HG03175 (cell line): ENCODE data around the gene ARID4B.
"Not testable (repeated sequence)": the region's sequence is repeated elsewhere in the genome, so short reads cannot be mapped to it uniquely, and the experiment has no call there.

Experiments
- ATAC-seq: cut with Tn5 transposase; IDR thresholded peaks from one replicate; pipeline ENCODE4 v1.9.1; 2021; ENCODE audit warnings: mild to moderate bottlenecking, moderate library complexity; ENCODE audit not compliant: unreplicated experiment

ARID4B gene, protein sequence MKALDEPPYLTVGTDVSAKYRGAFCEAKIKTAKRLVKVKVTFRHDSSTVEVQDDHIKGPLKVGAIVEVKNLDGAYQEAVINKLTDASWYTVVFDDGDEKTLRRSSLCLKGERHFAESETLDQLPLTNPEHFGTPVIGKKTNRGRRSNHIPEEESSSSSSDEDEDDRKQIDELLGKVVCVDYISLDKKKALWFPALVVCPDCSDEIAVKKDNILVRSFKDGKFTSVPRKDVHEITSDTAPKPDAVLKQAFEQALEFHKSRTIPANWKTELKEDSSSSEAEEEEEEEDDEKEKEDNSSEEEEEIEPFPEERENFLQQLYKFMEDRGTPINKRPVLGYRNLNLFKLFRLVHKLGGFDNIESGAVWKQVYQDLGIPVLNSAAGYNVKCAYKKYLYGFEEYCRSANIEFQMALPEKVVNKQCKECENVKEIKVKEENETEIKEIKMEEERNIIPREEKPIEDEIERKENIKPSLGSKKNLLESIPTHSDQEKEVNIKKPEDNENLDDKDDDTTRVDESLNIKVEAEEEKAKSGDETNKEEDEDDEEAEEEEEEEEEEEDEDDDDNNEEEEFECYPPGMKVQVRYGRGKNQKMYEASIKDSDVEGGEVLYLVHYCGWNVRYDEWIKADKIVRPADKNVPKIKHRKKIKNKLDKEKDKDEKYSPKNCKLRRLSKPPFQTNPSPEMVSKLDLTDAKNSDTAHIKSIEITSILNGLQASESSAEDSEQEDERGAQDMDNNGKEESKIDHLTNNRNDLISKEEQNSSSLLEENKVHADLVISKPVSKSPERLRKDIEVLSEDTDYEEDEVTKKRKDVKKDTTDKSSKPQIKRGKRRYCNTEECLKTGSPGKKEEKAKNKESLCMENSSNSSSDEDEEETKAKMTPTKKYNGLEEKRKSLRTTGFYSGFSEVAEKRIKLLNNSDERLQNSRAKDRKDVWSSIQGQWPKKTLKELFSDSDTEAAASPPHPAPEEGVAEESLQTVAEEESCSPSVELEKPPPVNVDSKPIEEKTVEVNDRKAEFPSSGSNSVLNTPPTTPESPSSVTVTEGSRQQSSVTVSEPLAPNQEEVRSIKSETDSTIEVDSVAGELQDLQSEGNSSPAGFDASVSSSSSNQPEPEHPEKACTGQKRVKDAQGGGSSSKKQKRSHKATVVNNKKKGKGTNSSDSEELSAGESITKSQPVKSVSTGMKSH (N-terminal part only)

DNA sequence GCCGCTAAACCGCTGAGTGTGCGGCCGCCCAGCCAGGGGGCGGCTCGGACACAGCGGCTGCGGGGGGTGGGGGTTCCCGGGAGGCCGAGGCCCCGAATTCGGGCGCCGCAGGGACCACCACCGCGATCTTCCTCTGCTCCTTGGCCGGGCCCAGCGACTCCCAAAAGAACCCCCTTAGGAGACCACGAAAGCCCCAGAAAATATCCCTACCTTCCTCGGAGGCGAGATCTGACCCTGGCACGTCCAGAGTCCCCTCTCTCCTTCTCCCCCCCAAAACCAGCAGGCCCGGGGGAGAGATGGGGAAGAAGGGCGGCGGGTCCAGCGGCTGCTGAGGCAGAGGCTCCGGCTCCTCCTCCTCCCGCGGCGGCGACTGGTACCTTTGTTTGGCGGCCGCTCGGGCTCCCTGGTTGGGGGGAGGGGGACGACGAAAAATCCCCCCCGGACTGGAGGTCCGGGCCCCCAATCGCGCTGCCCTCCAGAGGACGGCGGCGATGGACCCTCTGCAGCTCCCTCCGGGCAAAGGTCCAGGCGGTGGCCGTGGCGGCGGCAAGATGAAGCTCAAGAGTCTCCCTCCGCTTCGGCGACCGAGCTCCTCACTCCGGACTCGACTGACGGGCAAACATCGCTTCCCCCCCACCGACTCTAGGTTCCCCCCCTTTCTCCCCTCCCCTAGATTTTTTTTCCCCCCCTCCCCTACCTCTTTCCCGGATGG lies at the start of gene ARID4B:
Gene ARID4B, minus strand, starts transcription at position 621 of the 712 bp plus-strand sequence. CDS start 1,260 bp downstream, outside the sequence.
- ATAC-seq: peak; percentile 6

DNA sequence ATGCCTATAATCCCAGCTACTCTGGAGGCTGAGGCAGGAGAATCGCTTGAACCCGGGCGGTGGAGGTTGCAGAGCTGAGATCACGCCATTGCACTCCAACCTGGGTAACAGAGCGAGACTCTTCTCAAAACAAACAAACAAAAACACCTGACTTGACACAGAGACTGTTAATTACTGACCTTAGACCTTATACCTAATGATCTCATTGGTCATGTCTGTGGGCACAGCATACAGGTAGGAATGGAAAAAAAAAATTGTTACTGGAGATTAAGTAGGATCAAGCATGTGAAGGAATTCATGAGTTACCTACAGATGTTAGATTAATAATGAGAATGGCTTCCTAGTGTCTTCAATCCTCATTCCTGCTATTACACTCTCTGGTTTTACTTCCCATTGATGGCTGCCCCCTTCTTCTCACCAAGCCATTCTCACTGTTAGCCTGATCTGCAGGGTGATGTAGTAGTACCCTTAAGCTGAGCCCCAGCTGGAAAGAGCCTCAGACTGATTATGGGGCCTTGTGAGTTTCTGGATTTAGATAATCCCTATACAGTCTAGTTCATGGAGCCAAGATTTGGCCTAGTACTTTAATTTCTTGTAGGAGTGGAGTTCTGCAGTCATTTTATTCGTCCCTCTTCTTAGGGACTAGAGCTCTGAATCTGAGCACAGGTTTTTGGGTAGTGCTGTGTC lies 48.1 kb upstream of the ARID4B start:
- no peak for ATAC-seq

DNA sequence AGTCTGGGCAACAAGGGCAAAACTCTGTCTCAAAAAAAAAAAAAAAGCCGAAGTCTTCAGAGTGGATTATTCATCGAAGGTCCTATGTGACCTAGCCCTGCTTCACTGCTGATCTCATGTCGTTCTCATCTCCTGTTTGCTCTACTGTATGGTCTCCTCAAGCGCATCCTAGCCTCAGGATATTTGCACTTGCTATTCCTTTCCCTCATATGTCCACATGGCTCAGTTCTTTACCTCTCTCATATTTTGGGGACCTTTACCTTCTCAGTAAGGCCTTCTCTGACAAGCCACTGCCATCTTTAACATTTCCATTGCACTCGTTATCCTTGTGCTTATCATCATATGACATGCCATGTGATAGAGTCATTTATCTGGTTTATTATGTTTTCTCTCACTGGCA lies 41.8 kb upstream of the ARID4B start:
- ATAC-seq: no peak

DNA sequence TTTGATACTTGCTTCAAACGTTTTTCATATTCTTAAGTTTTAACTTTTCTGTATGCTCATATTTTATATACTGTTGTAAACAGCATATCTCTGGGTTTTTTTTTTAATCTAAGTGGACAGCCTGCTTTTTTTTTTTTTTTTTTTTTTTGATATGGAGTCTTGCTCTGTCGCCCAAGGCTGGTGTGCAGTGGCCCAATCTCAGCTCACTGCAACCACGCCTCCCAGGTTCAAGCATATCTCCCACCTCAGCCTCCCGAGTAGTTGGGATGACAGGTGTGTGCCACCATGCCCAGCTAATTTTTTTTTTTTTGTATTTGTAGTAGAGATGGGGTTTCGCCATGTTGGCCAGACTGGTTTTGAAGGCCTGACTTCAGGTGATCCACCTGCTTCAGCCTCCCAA lies 40.4 kb upstream of the ARID4B start:
- ATAC-seq: no peak

DNA sequence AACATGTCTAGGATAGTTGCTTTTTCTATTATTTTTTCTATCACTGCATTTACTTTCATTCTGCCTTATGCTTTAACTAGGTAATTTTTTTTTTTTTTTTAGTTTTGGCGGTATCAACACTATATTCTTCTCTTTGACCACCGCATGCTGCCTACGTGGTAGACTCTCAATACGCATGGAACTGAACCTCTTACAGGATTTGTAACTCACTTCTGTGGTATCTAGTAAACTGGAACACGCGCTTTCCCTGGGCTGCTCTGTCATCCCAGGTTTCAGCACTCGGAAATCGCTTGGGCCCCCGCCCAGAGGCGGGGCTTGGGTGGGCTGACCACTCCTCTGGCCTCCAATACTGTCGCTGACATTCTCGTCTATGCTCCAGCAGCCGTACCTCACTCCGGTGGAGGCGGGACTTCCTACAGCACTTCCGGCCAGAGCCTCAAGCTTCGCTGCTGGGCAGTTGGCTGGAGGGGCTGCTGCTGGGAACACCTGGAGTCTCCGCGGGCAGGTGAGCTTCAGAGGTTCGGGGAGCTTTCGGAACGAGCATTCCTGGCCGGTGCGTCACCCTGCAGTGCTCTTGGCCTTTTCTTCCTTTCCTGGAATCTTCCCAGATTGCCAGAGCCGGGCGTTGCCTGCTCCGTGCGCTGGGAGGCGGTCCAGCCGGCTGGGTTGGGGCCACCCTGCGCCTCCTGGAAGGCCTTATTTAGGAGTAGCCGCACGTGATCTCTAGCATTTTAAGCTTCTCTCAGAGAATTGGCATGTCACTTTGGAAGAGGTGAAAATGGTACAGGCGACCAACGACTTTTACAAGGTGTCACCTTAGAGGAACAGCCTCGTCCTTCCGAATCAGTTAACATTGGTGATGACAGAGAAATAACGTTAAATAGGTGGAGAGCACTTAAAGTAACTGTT lies 39.3 kb upstream of the ARID4B start, which contains the start of gene TBCE:
Gene TBCE, plus strand, starts transcription at position 428 of the 909 bp plus-strand sequence. CDS start 12,623 bp downstream, outside the sequence.
- ATAC-seq: peak; percentile 100

DNA sequence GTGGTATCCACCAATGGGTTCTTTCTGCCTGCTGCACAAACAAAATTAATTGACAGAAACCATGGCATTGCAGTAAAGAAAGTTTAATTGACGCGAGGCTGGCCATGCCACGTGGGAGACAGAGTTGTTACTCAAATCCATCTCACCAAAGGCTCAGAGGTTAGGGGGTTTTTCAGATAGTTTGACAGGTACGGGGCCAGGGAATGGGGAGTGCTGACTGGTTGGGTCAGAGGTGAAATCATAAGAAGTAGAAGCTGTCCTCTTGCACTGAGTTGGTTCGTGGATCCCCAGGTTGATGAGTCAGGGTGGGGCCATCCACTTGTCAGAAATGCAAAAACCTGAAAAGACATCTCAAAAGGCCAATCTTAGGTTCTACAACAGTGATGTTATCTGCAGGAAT lies 38.3 kb upstream of the ARID4B start:
- ATAC-seq: no peak

DNA sequence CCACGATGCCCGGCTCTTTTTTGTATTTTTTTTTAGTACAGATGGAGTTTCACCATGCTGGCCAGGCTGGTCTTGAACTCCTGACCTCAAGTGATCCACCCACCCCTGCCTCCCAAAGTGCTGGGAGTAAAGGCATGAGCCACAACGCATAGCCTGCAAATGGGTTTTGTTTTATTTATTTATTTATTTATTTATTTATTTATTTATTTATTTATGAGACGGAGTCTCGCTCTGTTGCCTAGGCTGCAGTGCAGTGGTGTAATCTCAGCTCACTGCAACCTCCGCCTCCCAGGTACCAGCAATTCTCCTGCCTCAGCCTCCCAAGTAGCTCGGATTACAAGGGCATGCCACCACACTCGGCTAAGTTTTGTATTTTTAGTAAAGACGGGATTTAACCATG lies 36.2 kb upstream of the ARID4B start:
- not testable (repeated sequence) for ATAC-seq

DNA sequence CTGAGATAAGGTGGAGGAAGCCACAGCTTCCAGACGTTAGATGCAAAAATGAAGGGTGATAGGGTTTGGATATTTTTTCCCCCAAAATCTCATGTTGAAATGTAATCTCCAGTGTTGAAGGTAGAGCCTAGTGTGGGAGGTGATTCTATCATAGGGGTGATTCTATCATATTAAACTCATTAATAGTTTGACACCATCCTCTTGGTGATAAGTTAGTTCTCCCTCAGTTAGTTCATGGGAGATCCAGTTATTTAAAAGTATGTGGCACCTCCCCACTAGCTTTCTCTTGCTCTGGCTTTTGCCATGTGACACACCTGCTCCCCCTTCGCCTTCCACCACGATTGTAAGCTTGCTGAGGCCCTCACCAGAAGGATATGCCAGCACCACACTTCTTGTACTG lies 30.9 kb upstream of the ARID4B start:
- ATAC-seq: no peak

DNA sequence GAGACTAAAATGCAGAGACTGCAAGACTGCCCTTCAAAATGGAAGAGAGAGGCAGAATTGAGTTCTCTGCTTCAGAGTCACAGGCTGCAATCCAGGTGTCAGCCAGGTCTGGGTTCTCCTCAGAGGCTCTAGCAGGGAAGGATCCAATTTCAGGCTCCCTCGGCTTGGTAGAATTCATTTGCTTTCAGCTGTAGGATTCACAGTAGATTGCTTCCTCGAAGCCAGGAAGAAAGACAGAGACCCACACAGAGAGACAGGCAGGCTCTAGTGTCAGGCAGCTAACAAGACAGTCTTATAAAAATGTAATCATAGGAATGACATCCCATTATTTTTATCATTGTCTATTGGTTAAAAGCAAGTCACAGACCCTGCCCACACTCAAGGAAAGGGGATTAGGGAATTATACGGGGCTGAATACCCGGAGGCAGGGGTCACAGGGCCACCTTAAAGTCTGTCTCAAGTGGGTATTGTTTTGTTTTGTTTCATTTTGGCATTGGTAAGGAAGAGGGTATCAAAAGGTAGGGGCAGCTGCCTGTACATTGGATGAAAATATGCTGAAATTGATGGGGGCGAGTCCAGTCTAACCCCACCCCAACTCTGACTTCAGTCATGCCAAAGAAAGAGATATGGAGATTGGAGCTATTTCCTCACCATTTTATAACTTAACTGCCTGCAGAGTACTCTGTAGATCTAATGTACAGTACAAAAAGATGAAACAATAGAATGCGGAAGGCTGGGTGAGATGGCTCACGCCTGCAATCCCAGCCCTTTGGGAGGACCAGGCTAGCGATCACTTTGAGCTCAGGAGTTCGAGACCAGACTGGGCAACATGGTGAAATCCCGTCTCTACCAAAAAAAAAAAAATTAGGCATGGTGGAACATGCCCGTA lies 29.8 kb upstream of the ARID4B start:
- no peak for ATAC-seq

DNA sequence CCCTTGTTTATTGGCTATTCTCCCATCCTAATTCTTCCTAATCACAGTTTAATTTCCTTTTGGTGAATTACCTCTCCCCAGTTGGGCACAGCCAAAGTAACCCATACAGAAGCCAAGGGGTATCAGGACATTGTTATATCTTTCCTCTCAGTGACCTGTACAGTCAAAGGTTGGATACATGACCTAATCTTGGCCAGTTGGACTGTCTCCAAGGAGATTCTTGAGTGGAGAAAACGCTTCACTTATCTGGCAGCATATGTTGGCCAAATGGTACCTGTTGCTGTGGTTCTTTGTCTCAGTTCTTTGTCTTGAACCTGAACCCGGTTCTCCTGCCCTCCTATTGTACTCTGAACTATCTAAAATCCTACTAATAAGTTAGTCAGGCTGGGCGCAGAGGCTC lies 23.9 kb upstream of the ARID4B start:
- ATAC-seq: no peak

DNA sequence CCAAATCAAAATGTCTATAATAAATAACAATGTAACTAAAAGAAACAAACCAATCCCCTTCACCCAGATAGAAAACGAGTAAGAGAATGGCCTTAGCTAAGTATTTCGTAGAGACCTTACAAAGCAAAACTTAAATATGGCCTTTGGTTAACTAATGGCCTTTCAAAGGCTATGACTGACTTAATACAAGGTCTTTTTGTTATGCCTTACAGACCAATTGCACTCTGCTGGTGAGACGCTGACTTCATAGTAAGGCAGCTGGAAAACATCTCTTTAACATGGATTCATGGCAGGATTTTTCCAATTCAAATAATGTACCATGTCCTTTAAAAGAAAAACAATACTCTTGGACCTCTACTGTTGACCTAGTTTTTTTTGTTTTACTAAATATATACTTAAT lies 23.5 kb upstream of the ARID4B start:
- no peak for ATAC-seq

DNA sequence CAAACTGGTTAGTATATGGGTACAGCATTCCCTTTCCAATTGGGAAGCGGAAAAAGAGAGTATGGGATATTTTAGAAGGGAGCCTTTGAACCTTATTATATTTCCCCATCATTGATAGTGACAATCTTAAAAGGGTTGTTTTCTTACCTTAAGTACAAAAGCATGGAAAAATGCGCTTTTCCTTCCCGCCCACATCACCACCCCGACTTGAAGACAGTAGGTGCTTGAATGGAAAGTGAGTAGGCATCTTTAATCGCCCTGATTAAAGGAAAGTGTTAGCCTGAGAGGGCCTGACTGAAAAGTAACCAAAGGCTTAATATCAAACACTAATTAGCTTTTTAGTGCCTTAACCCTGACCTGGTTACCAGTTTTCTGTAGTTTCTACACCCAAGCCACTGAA lies 15.7 kb upstream of the ARID4B start:
- ATAC-seq: no peak

DNA sequence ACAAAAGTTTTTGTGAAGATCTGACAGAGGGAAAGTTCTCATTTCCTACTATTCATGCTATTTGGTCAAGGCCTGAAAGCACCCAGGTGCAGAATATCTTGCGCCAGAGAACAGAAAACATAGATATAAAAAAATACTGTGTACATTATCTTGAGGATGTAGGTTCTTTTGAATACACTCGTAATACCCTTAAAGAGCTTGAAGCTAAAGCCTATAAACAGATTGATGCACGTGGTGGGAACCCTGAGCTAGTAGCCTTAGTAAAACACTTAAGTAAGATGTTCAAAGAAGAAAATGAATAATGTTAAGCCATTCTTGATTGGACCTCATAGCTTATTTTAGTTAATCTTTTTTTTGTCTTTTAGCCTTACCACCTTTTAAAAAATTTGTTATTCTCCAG lies 14.5 kb upstream of the ARID4B start:
- ATAC-seq: no peak

DNA sequence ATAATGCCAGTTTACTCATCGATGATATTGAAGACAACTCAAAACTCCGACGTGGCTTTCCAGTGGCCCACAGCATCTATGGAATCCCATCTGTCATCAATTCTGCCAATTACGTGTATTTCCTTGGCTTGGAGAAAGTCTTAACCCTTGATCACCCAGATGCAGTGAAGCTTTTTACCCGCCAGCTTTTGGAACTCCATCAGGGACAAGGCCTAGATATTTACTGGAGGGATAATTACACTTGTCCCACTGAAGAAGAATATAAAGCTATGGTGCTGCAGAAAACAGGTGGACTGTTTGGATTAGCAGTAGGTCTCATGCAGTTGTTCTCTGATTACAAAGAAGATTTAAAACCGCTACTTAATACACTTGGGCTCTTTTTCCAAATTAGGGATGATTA lies 14.1 kb upstream of the ARID4B start:
- no peak for ATAC-seq

DNA sequence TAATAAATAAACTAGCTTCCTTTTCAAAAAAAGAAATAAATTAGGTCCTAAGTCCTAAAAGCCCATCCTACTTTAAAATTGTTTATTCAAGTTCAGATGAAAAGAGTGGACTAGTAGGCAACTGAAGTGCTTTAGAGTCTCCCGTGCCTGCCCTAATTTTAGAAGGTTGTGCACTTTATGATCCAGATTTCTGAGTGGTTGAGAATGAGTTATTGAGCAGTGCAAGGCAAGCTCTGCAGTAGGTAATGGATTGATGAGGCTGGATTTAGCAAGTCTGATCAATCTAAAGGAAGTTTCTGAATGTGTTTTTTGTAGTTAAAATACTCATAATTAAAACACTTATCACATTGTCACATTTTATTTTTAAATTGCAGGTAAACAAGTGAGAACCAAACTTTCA lies 13.4 kb upstream of the ARID4B start:
- no peak for ATAC-seq

DNA sequence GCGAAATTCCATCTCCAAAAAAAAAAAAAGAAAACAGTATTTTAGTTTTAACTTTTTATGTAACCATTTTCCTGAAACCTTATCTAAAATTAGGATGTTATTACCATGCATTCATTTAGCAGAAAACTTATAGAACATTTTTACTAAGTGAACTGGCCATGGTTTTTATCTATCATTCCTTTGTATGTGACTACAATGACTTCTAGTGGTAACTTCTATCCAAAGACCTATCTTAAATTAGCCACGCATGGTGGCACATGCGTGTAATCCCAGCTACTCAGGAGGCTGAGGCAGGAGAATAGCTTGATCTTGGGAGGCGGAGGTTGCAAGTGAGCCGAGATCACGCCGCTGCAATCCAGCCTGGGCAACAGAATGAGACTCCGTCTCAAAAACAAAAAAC lies 11.8 kb upstream of the ARID4B start:
- ATAC-seq: no peak

DNA sequence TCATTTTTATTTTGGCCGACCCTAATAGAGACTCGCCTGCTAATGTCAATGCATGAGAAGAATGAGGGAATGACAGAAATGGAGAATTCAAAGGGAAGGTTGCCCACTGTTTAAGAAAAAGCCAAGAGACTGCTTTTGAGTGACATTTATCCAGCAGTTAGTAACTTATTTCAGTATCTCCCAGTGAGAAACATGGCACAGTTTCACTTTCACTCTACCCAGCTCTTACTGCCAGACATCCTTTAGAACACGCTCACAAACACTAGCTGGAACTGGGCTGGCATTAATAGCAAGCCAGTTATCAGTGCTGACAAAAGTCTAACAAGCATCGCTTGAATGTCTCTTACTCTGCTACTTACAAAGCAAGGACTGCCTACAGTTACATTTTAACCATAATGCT lies 8.9 kb upstream of the ARID4B start:
- ATAC-seq: no peak

DNA sequence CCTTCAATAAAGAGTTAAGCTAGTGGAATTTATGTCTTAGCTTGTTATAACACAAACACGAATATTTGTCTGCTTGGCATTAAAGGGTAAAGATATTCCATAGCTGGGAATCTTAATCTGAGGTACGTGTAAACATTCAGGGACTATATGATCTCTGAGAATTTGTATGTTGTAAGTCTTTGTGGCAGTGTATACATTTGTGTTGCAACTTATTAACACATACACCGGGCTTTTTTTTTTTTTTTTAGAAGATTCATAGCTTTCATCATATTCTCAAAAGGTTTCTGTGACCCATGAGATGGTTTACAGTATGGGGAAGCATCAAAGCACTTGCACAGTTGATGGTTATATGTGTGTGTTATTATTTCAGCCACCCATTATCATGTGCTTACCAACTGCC lies 3.4 kb upstream of the ARID4B start:
- no peak for ATAC-seq
